Mucosa of descending colon (tissue), 3 donors: ENCODE data around the gene LRRC34. TPM values are rescaled to one million over a fixed set of nuclear protein-coding genes. Genes with fewer than 3 reads are reported as not detected.
A peak's percentile ranks its signal among the peaks of the same experiment; 100 is the strongest.

Source experiments
- ATAC-seq: fragments of 200-7000 bp; cut with Tn5 transposase; one replicate; pipeline ENCODE4 v1.9.1; 2020; ENCODE audit warnings: mild to moderate bottlenecking, moderate library complexity
- DNase-seq, 3 donors: peaks; one replicate each; pipeline ENCODE4 v3.0.0-alpha.2; 2020
- H3K36me3 ChIP-seq: fragments of 200-600 bp; one replicate; pipeline ENCODE4 v1.8.0; 2021; ENCODE audit warnings: low read depth, mild to moderate bottlenecking
- H3K4me1 ChIP-seq: fragments of 200-600 bp; one replicate; pipeline ENCODE4 v1.8.0; 2021; ENCODE audit warnings: low read depth, mild to moderate bottlenecking
- H3K4me3 ChIP-seq: fragments of 200-600 bp; one replicate; pipeline ENCODE4 v1.8.0; 2021; ENCODE audit warnings: mild to moderate bottlenecking
- H3K9me3 ChIP-seq: fragments of 200-600 bp; one replicate; pipeline ENCODE4 v1.8.0; 2021; ENCODE audit warnings: mild to moderate bottlenecking
- intact Hi-C, 2 donors: fragments of 100-400 bp; cut with DNase I in 1 of 2; cut with micrococcal nuclease in 1 of 2; formaldehyde crosslinking; loops; one replicate each; pipeline versions ENCODE4 v1.11.0 to v1.11.1; 2022; cut with DNase I, micrococcal nuclease
- total RNA-seq, 3 donors: library from RNA; stranded (reverse); fragmentation: NEBNext Ultra II Directional in 2 of 3; extraction: Animal tissue kit (Norgen Biotek cat#: 25700) in 2 of 3; gene quantifications; one replicate each; pipeline versions ENCODE4 v1.2.1 to v1.2.4, GENCODE V29; 2021 to 2023
- TF ChIP-seq, protein P1 (sequence below): fragments of 200-600 bp; IDR thresholded peaks from one replicate; pipeline ENCODE4 v1.8.0; 2022; ENCODE audit warnings: antibody characterized with exemption, mild to moderate bottlenecking
- donor health status: DM: no; HTN: no; CAD: no; lungs with moderate emphysema.
- donor health status: DM: no; HTN: no; CAD: no.
- donor health status: DM: no; HTN: yes; CAD: no.

LRRC34 gene
- total RNA-seq, 3 donors from 2014 or later = 0.49 to 1.6 (median 0.67) TPM

DNA sequence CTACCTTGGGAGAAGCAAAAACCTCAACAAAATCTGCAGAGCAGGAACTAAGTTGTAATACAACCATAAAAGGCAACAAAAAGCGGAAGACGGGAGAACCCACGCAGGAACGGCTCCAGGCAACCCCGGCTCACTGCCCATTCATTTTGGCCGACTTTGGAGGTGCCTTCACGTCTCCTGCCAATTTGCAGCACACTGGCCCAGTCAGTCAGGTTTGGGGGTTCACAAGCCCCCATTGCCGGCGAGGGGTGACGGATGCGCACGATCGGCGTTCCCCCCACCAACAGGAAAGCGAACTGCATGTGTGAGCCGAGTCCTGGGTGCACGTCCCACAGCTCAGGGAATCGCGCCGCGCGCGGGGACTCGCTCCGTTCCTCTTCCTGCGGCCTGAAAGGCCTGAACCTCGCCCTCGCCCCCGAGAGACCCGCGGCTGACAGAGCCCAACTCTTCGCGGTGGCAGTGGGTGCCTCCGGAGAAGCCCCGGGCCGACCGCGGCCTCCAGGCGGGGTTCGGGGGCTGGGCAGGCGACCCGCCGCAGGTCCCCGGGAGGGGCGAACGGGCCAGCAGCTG, 48.3 kb downstream of the LRRC34 start:
- Histone ChIP-seq H3K9me3 (no peaks in the 10 kb centered on the region), H3K4me3 (peak overlapping the region; percentile 75), H3K4me1 (peaks cover 6% of the 10 kb centered on the region), H3K36me3 (no peaks in the 10 kb centered on the region)
- TF ChIP-seq, protein P1, sequence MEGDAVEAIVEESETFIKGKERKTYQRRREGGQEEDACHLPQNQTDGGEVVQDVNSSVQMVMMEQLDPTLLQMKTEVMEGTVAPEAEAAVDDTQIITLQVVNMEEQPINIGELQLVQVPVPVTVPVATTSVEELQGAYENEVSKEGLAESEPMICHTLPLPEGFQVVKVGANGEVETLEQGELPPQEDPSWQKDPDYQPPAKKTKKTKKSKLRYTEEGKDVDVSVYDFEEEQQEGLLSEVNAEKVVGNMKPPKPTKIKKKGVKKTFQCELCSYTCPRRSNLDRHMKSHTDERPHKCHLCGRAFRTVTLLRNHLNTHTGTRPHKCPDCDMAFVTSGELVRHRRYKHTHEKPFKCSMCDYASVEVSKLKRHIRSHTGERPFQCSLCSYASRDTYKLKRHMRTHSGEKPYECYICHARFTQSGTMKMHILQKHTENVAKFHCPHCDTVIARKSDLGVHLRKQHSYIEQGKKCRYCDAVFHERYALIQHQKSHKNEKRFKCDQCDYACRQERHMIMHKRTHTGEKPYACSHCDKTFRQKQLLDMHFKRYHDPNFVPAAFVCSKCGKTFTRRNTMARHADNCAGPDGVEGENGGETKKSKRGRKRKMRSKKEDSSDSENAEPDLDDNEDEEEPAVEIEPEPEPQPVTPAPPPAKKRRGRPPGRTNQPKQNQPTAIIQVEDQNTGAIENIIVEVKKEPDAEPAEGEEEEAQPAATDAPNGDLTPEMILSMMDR = no peak
- ATAC-seq = peak; percentile 59
- peak; percentile 67 to 83 (median 81) for DNase-seq
- intact Hi-C loops = no loop called here

DNA sequence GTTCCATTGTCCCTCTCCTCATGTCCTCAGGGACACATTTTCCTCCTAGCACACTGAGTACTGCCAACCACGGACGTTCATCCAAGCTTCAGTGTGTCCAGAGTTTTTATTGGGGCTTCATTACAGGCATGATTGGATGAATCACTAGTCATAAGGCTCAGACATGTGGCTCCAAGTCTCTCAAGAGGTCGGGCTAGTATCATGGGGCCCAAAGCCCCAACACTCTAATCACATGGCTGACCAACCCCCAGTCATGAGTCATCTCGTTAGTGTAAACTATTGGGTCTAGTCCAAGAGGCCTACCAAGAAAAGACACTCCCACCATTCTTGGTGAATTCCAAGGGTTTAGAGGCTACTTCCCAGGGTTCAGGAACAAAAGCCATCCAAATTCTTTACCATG, 52.2 kb downstream of the LRRC34 start:
- Histone ChIP-seq H3K9me3 (no peaks in the 10 kb centered on the region), H3K4me1 (peaks cover 10% of the 10 kb centered on the region), H3K36me3 (no peaks in the 10 kb centered on the region), H3K4me3 (no peak overlapping the region)
- ATAC-seq (no peak), DNase-seq (no peak)
- intact Hi-C loops = no loop called here
- TF ChIP-seq, protein P1 = no peak

- intact Hi-C loops = no loop called here
- Histone ChIP-seq H3K4me3 (no peak overlapping the region), H3K36me3 (no peaks in the 10 kb centered on the region), H3K9me3 (no peaks in the 10 kb centered on the region), H3K4me1 (peaks cover 10% of the 10 kb centered on the region)
- TF ChIP-seq, protein P1 = no peak
- ATAC-seq = no peak
- no peak for DNase-seq
Measured at GRCh38 chr3:169759256-169759655, 53.4 kb downstream of the LRRC34 start.

DNA sequence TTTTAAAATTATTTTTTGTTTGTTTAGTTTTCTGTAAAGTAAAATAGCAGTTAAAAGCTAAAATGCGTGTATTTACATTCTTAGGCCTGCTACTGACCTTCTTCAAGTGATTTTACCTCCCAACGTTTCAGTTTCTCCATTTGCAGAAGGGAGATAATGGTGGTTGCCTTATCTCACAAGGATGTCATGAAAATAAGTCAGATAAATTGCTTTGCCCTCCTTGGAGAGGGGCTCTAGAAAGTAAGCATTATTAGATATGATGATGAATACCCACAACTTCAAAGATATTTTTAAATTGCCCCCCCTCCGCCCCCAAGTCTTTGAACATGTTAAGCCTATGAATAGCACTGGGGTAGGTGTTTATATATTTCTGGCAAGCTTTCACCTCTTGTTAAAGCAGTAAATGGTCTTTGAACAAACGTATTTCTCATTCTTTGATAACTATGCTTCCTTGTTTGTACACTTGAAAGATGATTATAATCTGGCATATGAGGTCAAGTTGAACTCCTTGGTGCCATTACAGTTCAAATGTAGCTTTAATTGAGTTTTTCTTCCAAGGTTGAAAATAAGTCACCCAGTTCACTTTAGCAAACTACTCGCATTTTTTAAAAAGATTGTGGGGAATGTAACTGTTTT, 54.2 kb downstream of the LRRC34 start:
- DNase-seq = peak in 1 of 3 donors; percentile 30
- intact Hi-C loops = no loop called here
- TF ChIP-seq, protein P1 = no peak
- no peak overlapping the region for H3K4me3 ChIP-seq
- H3K36me3 ChIP-seq = no peaks in the 10 kb centered on the region
- peak; percentile 58 for ATAC-seq
- peaks cover 5% of the 10 kb centered on the region for H3K4me1 ChIP-seq
- no peaks in the 10 kb centered on the region for H3K9me3 ChIP-seq

GRCh38 chr3:169755488-169755887, 57.2 kb downstream of the LRRC34 start:
- no peaks in the 10 kb centered on the region for H3K36me3 ChIP-seq
- H3K9me3 ChIP-seq = no peaks in the 10 kb centered on the region
- H3K4me3 ChIP-seq = no peak overlapping the region
- intact Hi-C loops = no loop called here
- no peak for ATAC-seq
- H3K4me1 ChIP-seq = peaks cover 5% of the 10 kb centered on the region
- TF ChIP-seq, protein P1 = no peak
- DNase-seq = no peak
